Dermis blood vessel endothelial cell (primary cell): ENCODE data around the gene SZT2. TPM values are rescaled to one million over a fixed set of nuclear protein-coding genes. Genes with fewer than 3 reads are reported as not detected.
"Not testable (repeated sequence)": the region's sequence is repeated elsewhere in the genome, so short reads cannot be mapped to it uniquely, and the experiment has no call there.

Source experiments
- DNase-seq: peaks from one replicate; pipeline ENCODE4 v3.0.0; 2010
- total RNA-seq: library from RNA; depleted of rRNA; stranded (reverse); fragments of >200 nt; gene quantifications from 2 replicates; pipeline ENCODE4 v1.2.3, GENCODE V29; 2014

SZT2 gene
- total RNA-seq, 1 donor from 2014 or later = 24.8 TPM

DNA sequence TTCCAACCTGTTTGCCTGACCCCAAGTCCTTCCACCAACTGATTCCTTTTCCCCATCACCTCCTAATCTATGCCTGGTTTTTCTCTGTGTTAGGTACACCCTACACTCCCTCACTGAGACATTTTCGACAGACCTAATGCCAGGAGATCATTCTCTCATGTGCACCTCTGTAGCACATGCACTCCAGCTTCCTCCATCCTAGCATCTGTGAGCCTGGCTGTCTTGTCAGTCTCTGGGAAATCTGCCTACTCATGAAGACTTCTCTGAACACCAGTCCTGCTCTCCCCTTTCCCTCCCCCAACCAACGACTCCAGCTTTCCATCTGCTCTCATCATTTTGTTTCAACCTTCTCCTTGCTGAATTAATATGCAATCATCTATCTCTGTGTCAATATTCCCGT lies 1.1 kb upstream of the SZT2 start:
- no peak for DNase-seq

DNA sequence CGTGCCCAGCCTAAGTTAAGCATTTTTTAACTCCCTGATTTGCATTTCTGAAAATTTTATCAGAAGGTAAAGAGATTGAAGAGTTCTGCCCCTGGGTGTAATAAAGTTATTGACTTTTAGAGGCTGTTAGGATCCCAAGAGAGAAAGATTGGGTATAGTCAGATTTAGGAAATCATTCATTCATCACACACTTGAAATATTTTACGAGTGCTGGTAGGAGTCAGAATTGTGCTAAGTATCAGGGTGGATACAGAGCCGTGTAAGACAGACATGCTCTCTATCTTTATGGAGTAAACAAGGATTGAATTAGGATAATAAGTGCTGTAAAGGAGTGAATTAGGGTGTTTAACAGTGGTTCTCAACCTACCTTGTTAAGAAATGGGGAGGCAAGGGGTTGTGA lies 3.0 kb downstream of the SZT2 start:
- DNase-seq = no peak

DNA sequence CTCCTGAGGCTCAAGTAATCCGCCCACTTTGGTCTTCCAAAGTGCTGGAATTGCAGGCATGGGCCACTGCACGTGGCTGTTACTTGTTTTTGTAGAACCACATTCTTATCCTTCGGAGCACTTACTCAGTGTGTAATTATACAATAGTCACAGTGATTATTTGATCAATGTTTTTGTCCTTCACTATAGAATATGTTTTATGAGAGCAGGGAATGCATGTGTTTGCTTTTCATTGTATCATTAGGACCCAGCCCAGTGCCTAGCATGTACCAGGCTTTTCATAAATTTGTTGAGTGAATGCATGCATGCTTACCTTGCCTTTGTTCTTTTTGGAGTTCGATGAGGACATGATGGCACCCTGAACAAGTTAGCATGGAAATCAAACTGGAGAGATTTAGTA lies 5.8 kb downstream of the SZT2 start:
- DNase-seq = no peak

DNA sequence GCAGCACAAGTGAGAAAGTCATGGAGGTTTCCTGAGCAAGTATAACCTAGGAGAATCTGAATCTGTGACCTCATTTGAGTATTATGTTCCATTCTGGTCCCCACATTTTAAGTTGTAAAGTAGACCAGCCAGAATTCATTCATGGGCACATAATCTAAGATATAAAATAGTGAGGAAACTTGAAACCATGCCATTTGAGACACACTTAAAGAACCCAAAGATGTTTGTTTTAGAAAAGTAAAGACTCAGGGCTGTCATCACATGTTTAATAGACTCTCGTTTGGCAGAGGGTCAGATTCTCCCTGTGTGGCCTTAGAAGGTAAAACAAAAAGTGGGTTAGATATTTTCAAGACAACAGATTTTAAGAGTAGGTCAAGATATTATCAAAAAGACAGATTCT lies 6.4 kb downstream of the SZT2 start:
- no peak for DNase-seq

GRCh38 chr1:43398227-43398626 lies 8.5 kb downstream of the SZT2 start:
- no peak for DNase-seq

DNA sequence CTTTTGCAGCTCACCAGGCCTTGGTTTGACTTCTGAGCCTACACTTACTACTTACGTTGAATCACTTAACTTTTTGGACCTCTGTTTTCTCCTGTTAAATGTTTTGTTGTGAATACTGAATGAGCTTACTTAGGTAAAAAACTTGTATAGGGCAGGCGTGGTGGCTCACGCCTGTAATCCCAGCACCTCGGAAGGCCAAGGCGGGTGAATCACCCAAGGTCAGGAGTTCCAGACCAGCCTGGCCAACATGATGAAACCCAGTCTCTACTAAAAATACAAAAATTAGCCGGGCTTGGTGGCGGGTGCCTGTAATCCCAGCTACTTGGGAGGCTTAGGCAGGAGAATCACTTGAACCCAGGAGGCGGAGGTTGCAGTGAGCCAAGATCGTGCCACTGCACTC lies 10.7 kb downstream of the SZT2 start:
- not testable (repeated sequence) for DNase-seq

- peak; percentile 32 for DNase-seq
Measured at GRCh38 chr1:43402089-43402865, 12.6 kb downstream of the SZT2 start.

- no peak for DNase-seq
Measured at GRCh38 chr1:43404353-43404752, 14.7 kb downstream of the SZT2 start.

DNA sequence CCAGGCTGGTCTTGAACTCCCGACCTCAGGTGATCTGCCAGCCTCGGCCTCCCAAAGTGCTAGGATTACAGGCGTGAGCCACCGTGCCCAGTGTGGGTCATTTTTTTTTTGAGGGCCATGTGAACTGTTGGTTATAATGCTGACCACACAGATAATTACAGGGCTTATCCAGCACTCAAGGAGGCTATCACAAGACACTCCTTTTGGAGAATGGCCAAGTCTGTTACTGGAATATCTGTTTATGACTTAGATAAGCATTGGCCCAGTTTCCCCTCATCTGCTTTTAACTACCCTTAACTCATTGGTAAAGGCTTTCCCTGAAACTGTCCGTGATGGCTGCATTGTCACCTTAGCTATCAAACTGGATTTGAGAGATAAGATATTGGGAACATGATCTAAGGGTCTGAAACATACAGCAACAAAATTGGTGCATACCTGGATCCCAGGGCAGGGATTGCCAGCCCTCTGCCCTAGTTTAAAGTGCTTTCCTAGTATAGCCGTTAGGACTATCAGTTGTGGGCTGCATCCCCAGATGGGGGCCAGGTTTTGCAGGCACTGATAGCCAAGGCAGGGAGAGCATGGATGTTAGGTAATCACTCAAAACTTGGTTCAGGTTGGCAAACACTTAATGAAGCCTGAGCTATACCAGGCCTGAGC lies 15.6 kb downstream of the SZT2 start:
- no peak for DNase-seq

- DNase-seq = no peak
Measured at GRCh38 chr1:43405876-43406234, 16.2 kb downstream of the SZT2 start.

- peak; percentile 50 for DNase-seq
Measured at GRCh38 chr1:43410571-43410970, 20.9 kb downstream of the SZT2 start.

DNA sequence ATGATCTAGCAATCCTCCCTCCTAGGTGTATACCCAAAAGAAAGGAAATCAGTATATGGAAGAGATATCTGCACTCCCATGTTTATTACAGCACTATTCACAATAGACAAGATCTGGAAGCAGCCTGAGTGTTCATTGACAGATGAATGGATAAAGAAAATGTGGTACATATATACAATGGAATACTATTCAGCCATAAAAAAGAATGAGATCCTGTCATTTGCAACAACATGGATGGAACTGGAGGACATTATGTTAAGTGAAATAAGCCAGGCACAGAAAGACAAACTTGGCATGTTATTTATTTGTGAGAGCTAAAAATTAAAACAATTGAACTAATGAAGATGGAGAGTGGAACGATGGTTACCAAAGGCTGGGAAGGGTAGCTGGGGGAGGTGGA lies 23.7 kb downstream of the SZT2 start:
- not testable (repeated sequence) for DNase-seq

DNA sequence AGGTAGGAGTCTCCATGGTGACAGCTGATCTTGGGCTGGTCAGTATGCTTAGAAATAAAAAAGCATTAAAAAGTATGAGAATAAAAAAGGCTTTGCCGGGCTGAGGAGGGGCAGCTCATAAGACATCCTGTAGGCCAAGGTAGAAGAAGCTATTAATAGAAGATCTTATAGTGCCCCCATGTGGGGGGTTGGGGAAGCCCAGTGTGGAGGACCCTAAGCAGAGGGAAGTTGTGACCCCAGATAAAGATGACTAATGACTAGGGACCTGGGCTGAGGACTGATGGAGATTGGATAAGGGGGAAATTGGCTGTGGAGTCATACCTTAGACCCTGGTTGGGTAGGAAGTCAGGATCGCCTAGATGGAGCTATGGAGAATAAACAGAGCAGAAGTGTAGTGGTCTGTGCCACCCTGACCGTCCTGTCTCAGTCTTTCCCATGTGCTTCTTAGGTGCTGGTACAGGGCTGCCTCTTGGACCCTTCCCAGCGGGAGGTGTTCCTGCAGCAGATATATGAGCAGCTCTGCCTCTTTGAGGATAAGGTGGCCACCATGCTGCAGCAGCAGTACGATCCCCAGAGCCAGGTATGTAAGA lies 25.0 kb downstream of the SZT2 start:
- peak; percentile 84 for DNase-seq

DNA sequence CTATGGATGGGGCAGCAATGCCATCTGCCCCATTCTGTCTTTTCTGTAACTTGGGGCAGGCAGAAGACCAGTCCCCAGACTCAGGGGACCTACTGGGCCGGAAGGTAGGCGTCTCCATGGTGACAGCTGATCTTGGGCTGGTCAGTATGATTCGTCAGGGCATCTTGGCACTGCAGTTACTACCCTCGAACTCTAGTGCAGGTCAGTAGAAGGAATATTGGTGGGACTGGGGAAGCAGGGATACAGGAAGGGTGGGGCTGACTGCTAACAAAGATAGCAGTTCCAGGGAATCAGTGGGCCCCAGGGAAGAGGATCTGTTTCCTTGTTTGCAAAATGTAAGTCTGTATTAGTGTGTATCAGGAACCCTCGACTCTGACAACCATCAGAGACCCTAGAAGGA lies 26.2 kb downstream of the SZT2 start:
- DNase-seq = no peak

DNA sequence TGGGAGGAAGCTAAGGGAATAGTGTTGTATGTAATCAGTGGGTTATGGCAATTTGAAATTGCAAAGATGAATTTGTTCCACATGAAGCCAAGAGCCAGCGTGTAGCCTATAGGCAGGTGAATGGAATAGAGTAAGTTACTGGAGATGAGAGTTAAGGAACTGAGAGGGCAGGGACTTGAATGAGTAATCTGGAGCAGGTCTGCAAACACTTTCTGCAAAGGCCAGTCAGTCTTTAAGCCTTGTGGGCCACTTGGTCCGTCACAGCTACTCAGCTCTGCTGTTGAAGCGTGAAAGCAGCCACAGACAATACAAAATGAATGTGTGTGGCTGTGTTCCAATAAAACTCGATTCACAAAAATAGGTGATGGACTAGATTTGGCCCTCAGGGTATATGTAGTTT lies 29.2 kb downstream of the SZT2 start:
- DNase-seq = no peak

GRCh38 chr1:43419627-43420425 lies 30.1 kb downstream of the SZT2 start:
- no peak for DNase-seq

- DNase-seq = no peak
Measured at GRCh38 chr1:43420874-43421273, 31.2 kb downstream of the SZT2 start.

DNA sequence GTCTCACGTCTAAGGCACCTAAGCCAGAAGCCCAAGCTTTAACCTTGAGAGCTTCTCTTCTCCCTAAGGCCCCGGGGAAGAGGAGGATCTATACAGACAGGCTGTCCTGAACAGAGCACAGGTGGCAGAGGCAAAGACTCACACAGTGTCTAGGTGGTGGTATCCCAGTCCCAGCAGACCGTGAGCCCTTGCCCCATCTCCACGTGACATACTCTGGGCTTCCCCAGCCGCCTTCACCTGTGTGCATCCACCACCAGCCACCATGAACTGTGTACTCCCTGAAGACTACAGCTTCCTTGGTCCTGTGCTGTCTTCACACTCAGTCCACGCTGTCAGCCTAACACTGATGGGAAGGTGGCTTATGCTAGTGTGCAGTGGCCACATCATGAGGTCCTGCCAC lies 31.7 kb downstream of the SZT2 start:
- no peak for DNase-seq

- DNase-seq = no peak
Measured at GRCh38 chr1:43421976-43422750, 32.5 kb downstream of the SZT2 start.

DNA sequence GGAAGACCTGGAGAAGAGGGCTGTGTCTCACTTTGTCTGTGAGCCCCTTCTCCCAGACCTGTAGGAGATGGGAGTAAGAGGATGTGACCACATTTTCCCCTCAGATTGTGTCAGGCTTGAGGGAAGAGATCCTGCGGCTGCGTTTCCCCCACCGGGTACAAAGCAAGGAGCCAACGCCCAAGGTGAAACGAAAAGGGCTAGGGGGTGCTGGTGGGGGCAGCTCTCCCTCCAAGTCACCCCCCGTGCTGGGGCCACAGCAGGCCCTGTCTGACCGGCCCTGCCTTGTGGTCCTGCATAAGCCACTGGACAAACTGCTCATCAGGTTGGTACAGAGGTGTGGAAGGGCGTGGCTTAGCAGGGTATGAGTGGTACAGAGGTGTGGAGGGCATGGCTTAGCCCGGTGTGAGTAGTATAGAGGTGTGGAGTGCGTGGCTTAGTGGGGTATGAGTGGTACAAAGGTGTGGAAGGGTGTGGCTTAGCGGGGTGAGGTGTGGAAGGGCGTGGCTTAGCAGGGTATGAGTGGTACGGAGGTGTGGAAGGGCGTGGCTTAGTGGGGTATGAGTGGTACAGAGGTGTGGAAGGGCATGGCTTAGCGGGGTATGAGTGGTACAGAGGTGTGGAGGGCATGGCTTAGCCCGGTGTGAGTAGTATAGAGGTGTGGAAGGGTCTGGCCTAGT lies 33.4 kb downstream of the SZT2 start:
- no peak for DNase-seq

DNA sequence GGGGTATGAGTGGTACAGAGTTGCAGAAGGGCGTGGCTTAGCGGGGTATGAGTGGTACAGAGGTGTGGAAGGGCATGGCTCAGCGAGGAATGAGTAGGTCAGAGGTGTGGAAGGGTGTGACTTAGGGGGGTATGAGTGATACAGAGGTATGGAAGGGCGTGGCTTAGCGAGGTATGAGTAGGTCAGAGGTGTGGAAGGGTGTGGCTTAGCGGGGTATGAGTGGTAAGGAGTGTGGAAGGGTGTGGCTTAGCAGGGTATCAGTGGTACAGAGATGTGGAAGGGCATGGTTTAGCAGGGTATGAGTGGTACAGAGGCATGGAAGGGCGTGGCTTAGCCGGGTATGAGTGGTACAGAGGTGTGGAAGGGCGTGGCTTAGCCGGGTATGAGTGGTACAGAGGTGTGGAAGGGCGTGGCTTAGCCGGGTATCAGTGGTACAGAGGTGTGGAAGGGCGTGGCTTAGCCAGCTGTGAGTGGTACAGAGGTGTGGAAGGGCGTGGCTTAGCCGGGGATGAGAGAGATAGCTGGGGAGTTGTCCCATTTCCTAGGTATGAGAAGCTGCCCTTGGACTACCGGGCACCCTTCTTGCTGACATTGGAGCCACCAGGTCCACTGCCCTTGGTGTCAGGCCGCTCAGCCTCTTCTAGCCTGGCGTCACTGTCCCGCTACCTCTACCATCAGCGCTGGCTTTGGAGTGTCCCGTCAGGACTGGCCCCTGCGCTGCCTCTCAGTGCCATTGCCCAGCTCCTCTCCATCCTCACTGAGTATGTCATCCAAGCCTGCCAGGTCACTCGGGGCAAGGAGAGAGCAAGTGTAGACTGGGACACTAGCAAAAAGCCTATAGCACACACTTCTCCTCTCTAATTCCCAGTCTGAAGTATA lies 34.2 kb downstream of the SZT2 start:
- DNase-seq = no peak
